Activated CD8-positive, alpha-beta memory T cell treated with anti-CD3 and anti-CD28 coated beads, Interleukin-2, amount 50 U/mL, for 1 hour (primary cell): ENCODE measurements around the gene STARD6.
A peak's percentile ranks its signal among the peaks of the same experiment; 100 is the strongest.
"Not testable (repeated sequence)": the region's sequence is repeated elsewhere in the genome, so short reads cannot be mapped to it uniquely, and the experiment has no call there.

ENCODE experiments used
- DNase-seq: peaks from one replicate; pipeline ENCODE4 v3.0.0-alpha.2; 2020; ENCODE audit errors: extremely low read depth

Gene STARD6

GRCh38 chr18:54357660-54358494 lies at the start of gene STARD6, which contains the start of gene C18orf54:
TSS of gene STARD6 (minus strand) at chr18:54357858. CDS start at chr18:54354573, 3,285 bp downstream.
TSS of gene C18orf54 (plus strand) at chr18:54357906. CDS start at chr18:54360573, 2,667 bp downstream.
- DNase-seq, result peak; percentile 64

- DNase-seq, result no peak
Observed at GRCh38 chr18:54405290-54405689, 47.6 kb upstream of the STARD6 start.

GRCh38 chr18:54396760-54397159 lies 39.1 kb upstream of the STARD6 start:
- no peak for DNase-seq

- no peak for DNase-seq
Observed at GRCh38 chr18:54393648-54394294, 36.1 kb upstream of the STARD6 start.

GRCh38 chr18:54392543-54393023 lies 34.9 kb upstream of the STARD6 start:
- DNase-seq, result no peak

GRCh38 chr18:54390838-54391237 lies 33.2 kb upstream of the STARD6 start:
- DNase-seq, result no peak

GRCh38 chr18:54389143-54389505 lies 31.5 kb upstream of the STARD6 start:
- no peak for DNase-seq

- DNase-seq, result no peak
Observed at GRCh38 chr18:54388203-54389142, 30.8 kb upstream of the STARD6 start.

- DNase-seq, result no peak
Observed at GRCh38 chr18:54387631-54388030, 30.0 kb upstream of the STARD6 start.

GRCh38 chr18:54386800-54387495 lies 29.3 kb upstream of the STARD6 start:
- not testable (repeated sequence) for DNase-seq

- DNase-seq, result no peak
Observed at GRCh38 chr18:54386043-54386442, 28.4 kb upstream of the STARD6 start.

GRCh38 chr18:54382733-54383252 lies 25.1 kb upstream of the STARD6 start:
- DNase-seq, result no peak

- no peak for DNase-seq
Observed at GRCh38 chr18:54382076-54382475, 24.4 kb upstream of the STARD6 start.

GRCh38 chr18:54381640-54382039 lies 24.0 kb upstream of the STARD6 start:
- no peak for DNase-seq

- no peak for DNase-seq
Observed at GRCh38 chr18:54378057-54378456, 20.4 kb upstream of the STARD6 start.

- no peak for DNase-seq
Observed at GRCh38 chr18:54360406-54360805, 2.7 kb upstream of the STARD6 start.

GRCh38 chr18:54359233-54359632 lies 1.6 kb upstream of the STARD6 start:
- DNase-seq, result no peak

GRCh38 chr18:54358495-54359040 lies 910 bp upstream of the STARD6 start:
- DNase-seq, result no peak

GRCh38 chr18:54357082-54357659 lies 487 bp downstream of the STARD6 start:
- DNase-seq, result no peak

GRCh38 chr18:54351186-54351585 lies 6.5 kb downstream of the STARD6 start:
- DNase-seq, result no peak
